ENCODE results near the gene COL23A1. TPM values are rescaled to one million over a fixed set of nuclear protein-coding genes. Genes with fewer than 3 reads are reported as not detected.

COL23A1 gene
- total and polyA plus RNA-seq, 2 of the 8 experiments (the other 6 are each of a cell fraction or from before 2014, with no cell fraction given), result 3.1 to 4.7 TPM

DNA sequence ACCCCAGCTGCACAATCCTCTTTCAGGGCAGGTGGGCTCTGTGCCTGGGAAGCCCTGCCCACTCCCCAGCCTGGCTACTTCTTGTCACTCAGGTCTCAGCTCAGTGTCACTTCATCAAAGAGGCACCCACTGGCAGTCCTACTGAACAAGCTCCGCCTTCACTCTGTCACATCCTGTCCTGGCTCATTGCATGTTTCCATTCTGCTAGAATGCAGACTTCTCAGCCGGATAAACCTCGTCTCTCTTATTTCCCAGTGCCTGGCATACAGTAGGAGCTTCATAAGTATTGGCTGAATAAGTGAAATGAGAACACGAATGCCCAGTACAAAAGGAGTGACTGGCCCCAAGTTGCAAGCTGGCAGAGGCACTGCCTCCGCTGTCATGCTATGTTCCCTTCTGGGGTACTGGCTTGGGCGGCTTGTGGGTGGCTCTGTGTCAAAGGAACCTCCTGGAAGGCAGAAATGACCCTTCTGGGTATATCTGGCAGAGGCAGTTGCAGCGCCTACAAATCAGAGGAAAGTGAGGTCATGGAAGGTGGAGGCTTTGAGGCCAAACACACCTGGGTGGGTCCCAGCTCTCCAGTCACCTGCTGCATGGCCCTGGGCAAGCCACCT is 259.3 kb downstream of the COL23A1 start (continued):
- TF ChIP-seq, protein P1, sequence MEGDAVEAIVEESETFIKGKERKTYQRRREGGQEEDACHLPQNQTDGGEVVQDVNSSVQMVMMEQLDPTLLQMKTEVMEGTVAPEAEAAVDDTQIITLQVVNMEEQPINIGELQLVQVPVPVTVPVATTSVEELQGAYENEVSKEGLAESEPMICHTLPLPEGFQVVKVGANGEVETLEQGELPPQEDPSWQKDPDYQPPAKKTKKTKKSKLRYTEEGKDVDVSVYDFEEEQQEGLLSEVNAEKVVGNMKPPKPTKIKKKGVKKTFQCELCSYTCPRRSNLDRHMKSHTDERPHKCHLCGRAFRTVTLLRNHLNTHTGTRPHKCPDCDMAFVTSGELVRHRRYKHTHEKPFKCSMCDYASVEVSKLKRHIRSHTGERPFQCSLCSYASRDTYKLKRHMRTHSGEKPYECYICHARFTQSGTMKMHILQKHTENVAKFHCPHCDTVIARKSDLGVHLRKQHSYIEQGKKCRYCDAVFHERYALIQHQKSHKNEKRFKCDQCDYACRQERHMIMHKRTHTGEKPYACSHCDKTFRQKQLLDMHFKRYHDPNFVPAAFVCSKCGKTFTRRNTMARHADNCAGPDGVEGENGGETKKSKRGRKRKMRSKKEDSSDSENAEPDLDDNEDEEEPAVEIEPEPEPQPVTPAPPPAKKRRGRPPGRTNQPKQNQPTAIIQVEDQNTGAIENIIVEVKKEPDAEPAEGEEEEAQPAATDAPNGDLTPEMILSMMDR (IDR thresholded peaks at IDR 0.05; ENCODE audit: control extremely low read depth in 1 of 3, insufficient read depth in 1 of 3, low read depth in 1 of 3, low read length in 3 of 3), result no peak
- TF ChIP-seq TEAD4 (IDR thresholded peaks at IDR 0.05; ENCODE audit: low read depth, low read length), result no peak

All from H1 (cell line).